HG03095 (cell line): Measurements from ENCODE around the gene TMEM47.

Source experiments
- ATAC-seq: cut with Tn5 transposase; IDR thresholded peaks from one replicate; pipeline ENCODE4 v1.9.1; 2021; ENCODE audit warnings: moderate library complexity; ENCODE audit not compliant: unreplicated experiment

Gene TMEM47

DNA sequence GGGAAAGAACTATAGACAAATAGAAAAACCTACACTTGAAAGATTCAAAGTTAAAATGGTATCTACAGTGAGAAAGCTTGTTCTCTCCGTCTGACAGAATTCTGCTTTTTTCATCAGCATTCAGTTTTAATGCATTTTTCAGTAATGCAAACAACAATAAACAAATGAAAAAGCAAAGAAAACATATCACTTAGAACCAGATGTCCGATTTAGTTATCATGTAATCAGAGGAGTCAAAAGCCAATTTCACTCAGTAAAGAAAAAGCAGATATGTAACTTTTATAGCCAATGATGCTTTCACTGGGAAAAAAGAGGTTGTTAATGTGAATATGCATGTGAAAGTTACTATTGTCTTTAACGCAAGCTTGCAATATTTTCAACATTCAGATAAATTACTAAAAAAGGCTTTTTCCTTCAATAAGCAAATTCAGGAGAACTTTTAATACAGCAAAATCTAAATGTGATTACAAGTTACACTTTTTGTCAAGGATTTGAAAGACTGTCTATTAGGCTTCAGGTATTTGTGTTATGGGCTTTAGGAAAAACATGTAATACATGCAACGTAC, 70.7 kb downstream of the TMEM47 start:
- no peak for ATAC-seq

DNA sequence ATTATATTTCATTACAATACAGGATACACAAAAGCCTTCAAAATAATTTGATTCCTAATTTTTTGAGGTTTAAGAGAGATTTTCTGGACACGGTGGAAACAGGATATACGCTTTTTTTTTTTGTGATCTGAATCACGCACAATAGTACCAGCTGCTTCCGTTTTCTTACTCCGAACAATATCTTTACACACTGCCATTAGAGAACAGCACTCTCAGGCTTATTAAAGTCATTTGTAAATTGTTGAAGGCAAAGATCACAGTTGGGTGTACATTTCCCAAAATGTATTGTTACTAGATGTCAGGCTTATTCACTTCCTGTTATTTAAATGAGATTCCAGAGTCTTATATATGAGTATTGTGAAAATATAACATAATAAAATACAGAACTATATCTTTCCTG, 71.5 kb downstream of the TMEM47 start:
- no peak for ATAC-seq

DNA sequence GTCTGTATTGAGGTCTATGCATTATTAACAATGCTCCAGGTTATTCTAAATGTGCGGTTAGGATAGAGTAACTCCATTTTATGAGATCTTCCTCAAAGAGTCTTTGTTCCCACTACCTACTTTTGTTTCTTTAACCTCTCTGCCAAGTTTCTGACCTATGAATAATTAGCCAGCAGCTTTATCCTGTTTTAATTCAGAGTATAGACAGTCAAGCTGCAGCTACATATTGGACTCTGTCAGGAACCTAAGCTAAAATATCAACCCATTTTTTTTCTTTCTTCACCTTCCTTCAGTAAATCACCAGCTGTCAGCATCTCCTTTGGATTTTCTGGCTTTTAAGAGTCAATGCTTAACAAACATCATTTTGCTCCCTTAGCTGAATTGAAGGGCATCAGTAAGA, 72.3 kb downstream of the TMEM47 start:
- no peak for ATAC-seq

DNA sequence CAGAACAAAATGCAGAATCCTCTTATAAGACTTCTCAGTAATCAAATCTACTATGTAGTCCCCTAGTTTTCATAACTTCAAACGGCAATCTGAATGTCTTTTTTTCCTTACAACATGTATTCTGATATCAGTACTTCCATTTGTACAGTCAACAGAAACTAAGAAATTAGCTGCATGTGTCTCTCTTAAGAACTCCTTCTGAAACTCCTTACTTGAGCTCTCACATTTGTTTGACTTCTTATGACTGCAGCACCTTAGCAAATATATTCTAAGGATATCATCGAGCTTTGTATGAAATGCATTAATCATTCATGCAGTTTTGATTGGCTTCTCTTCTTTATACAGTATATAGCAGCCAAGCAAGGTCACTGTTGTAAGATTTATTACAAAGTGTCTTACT, 77.0 kb downstream of the TMEM47 start:
- no peak for ATAC-seq

DNA sequence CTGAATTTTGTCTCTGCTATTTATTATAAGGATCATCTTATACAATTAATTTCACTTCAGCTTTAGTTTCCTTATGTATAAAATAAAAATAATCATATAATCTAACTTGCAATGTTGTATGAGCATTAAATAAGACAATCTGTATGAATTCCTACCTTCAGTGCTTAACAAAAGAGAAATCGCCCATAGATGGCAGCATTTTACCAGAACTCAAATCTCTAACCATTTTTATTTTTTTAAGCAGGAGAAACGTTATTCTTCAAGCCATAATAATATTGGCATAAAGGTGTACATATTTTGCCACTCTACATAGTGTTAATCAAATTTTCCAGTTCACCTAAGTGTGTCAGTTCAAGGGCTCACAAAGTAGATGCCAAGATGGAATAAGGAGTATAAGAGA, 78.8 kb downstream of the TMEM47 start:
- no peak for ATAC-seq
